Activated naive CD8-positive, alpha-beta T cell (primary cell): ENCODE data around the gene TMEM132D.

Experiments
- H3K27ac Mint-ChIP-seq: one replicate; pipeline ENCODE4 v1.8.0; 2021; ENCODE audit warnings: mixed read lengths
- H3K27me3 Mint-ChIP-seq: one replicate; pipeline ENCODE4 v1.8.0; 2021; ENCODE audit warnings: mixed read lengths
- H3K36me3 Mint-ChIP-seq: one replicate; pipeline ENCODE4 v1.8.0; 2021; ENCODE audit warnings: mixed read lengths
- H3K4me1 Mint-ChIP-seq: one replicate; pipeline ENCODE4 v1.8.0; 2021; ENCODE audit warnings: low read depth, mixed read lengths
- H3K4me3 Mint-ChIP-seq: one replicate; pipeline ENCODE4 v1.8.0; 2021; ENCODE audit warnings: mild to moderate bottlenecking, mixed read lengths
- H3K9me3 Mint-ChIP-seq: one replicate; pipeline ENCODE4 v1.8.0; 2021; ENCODE audit warnings: low read depth, mixed read lengths

TMEM132D gene

GRCh38 chr12:129903956-129904829 is at the start of gene TMEM132D:
Gene TMEM132D, minus strand, starts transcription at chr12:129904025.
- no peak within 1 kb of the TSS for H3K4me3 Mint-ChIP-seq
- H3K27me3 Mint-ChIP-seq = peaks cover 35% of the 10 kb centered on the region
- no peaks in the 10 kb centered on the region for H3K36me3 Mint-ChIP-seq
- H3K27ac Mint-ChIP-seq = no peak within 1 kb of the TSS
- H3K9me3 Mint-ChIP-seq = no peaks in the 10 kb centered on the region
- no peaks in the 10 kb centered on the region for H3K4me1 Mint-ChIP-seq

- Mint-ChIP-seq H3K9me3 (peaks cover 4% of the 10 kb centered on the region), H3K4me3 (no peak overlapping the region), H3K4me1 (no peaks in the 10 kb centered on the region), H3K36me3 (no peaks in the 10 kb centered on the region), H3K27ac (no peak overlapping the region), H3K27me3 (no peaks in the 10 kb centered on the region)
Measured at GRCh38 chr12:129949651-129950050, 45.8 kb upstream of the TMEM132D start.

- Mint-ChIP-seq H3K4me1 (no peaks in the 10 kb centered on the region), H3K9me3 (no peaks in the 10 kb centered on the region), H3K27me3 (no peaks in the 10 kb centered on the region), H3K4me3 (no peak overlapping the region), H3K27ac (no peak overlapping the region), H3K36me3 (no peaks in the 10 kb centered on the region)
Measured at GRCh38 chr12:129941618-129942017, 37.8 kb upstream of the TMEM132D start.

- Mint-ChIP-seq H3K36me3 (no peaks in the 10 kb centered on the region), H3K4me1 (no peaks in the 10 kb centered on the region), H3K4me3 (no peak overlapping the region), H3K27me3 (no peaks in the 10 kb centered on the region), H3K9me3 (no peaks in the 10 kb centered on the region), H3K27ac (no peak overlapping the region)
Measured at GRCh38 chr12:129938089-129938488, 34.3 kb upstream of the TMEM132D start.

GRCh38 chr12:129937426-129937825 is 33.6 kb upstream of the TMEM132D start:
- Mint-ChIP-seq H3K27me3 (no peaks in the 10 kb centered on the region), H3K36me3 (no peaks in the 10 kb centered on the region), H3K9me3 (no peaks in the 10 kb centered on the region), H3K4me1 (no peaks in the 10 kb centered on the region), H3K4me3 (no peak overlapping the region), H3K27ac (no peak overlapping the region)

- Mint-ChIP-seq H3K9me3 (peaks cover 10% of the 10 kb centered on the region), H3K27ac (no peak overlapping the region), H3K4me1 (no peaks in the 10 kb centered on the region), H3K4me3 (no peak overlapping the region), H3K27me3 (peaks cover 3% of the 10 kb centered on the region), H3K36me3 (no peaks in the 10 kb centered on the region)
Measured at GRCh38 chr12:129928643-129929042, 24.8 kb upstream of the TMEM132D start.

GRCh38 chr12:129927316-129927900 is 23.6 kb upstream of the TMEM132D start:
- no peaks in the 10 kb centered on the region for H3K4me1 Mint-ChIP-seq
- no peak overlapping the region for H3K27ac Mint-ChIP-seq
- no peak overlapping the region for H3K4me3 Mint-ChIP-seq
- H3K36me3 Mint-ChIP-seq = no peaks in the 10 kb centered on the region
- peaks cover 3% of the 10 kb centered on the region for H3K27me3 Mint-ChIP-seq
- H3K9me3 Mint-ChIP-seq = peaks cover 10% of the 10 kb centered on the region

GRCh38 chr12:129911428-129912049 is 7.7 kb upstream of the TMEM132D start:
- Mint-ChIP-seq H3K9me3 (no peaks in the 10 kb centered on the region), H3K4me1 (no peaks in the 10 kb centered on the region), H3K4me3 (no peak overlapping the region), H3K27ac (no peak overlapping the region), H3K27me3 (peaks cover 10% of the 10 kb centered on the region), H3K36me3 (no peaks in the 10 kb centered on the region)

- H3K9me3 Mint-ChIP-seq = no peaks in the 10 kb centered on the region
- no peak overlapping the region for H3K27ac Mint-ChIP-seq
- no peak overlapping the region for H3K4me3 Mint-ChIP-seq
- no peaks in the 10 kb centered on the region for H3K36me3 Mint-ChIP-seq
- no peaks in the 10 kb centered on the region for H3K4me1 Mint-ChIP-seq
- H3K27me3 Mint-ChIP-seq = peaks cover 25% of the 10 kb centered on the region
Measured at GRCh38 chr12:129909051-129910020, 5.5 kb upstream of the TMEM132D start.

GRCh38 chr12:129903092-129903945 is 506 bp downstream of the TMEM132D start:
- Mint-ChIP-seq H3K36me3 (no peaks in the 10 kb centered on the region), H3K27ac (no peak overlapping the region), H3K4me3 (no peak overlapping the region), H3K9me3 (no peaks in the 10 kb centered on the region), H3K4me1 (no peaks in the 10 kb centered on the region), H3K27me3 (peaks cover 34% of the 10 kb centered on the region)

GRCh38 chr12:129902371-129903091 is 1.3 kb downstream of the TMEM132D start:
- Mint-ChIP-seq H3K27me3 (peaks cover 34% of the 10 kb centered on the region), H3K4me1 (no peaks in the 10 kb centered on the region), H3K36me3 (no peaks in the 10 kb centered on the region), H3K9me3 (no peaks in the 10 kb centered on the region), H3K4me3 (no peak overlapping the region), H3K27ac (no peak overlapping the region)

GRCh38 chr12:129901254-129901653 is 2.6 kb downstream of the TMEM132D start:
- H3K27me3 Mint-ChIP-seq = peaks cover 36% of the 10 kb centered on the region
- H3K36me3 Mint-ChIP-seq = no peaks in the 10 kb centered on the region
- no peaks in the 10 kb centered on the region for H3K9me3 Mint-ChIP-seq
- H3K4me1 Mint-ChIP-seq = no peaks in the 10 kb centered on the region
- no peak overlapping the region for H3K4me3 Mint-ChIP-seq
- no peak overlapping the region for H3K27ac Mint-ChIP-seq

GRCh38 chr12:129900306-129900705 is 3.5 kb downstream of the TMEM132D start:
- H3K27ac Mint-ChIP-seq = no peak overlapping the region
- no peak overlapping the region for H3K4me3 Mint-ChIP-seq
- H3K4me1 Mint-ChIP-seq = no peaks in the 10 kb centered on the region
- H3K9me3 Mint-ChIP-seq = no peaks in the 10 kb centered on the region
- H3K36me3 Mint-ChIP-seq = no peaks in the 10 kb centered on the region
- H3K27me3 Mint-ChIP-seq = peaks cover 28% of the 10 kb centered on the region
